ENCODE results near the gene TSPAN17.

TSPAN17 gene

DNA sequence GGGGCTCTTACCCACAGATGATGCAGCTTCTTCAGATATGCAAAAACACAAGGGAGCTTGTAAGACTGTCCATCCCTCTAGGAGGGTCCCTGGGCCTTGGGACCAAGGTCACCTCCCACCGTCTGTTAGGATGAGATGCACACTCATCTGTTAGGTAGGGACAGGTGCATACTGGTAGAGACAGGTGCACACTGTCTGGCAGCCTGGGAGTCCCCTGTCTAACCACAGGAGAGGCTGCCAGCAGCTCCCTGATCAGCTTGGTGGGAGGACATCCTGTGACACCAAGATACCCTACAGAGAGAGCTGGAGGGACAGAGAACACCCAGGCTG is 13.2 kb downstream of the TSPAN17 start:
- DNase-seq (ENCODE audit: low spot score) = no peak

GRCh38 chr5:176660860-176661641 is 13.8 kb downstream of the TSPAN17 start:
- DNase-seq (ENCODE audit: low spot score) = peak; percentile 87

DNA sequence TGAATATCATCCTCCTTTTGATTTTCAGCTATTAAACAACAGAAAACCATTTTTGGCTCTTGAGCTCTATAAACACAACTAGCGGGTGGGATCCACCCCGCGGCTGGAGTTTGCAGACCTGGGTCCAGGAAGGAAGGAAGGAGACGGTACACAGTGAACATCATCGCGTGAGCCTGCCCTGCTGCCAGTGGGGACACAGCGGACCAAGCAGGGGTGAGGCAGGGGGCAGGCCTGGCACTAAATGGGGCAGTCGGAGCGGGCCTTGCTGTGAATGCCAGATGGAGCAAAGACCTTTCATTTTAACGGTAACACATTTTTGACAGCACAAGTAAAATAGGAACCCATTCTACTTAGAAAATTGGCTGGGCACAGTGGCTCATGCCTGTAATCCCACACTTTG is 14.4 kb downstream of the TSPAN17 start:
- DNase-seq (ENCODE audit: low spot score) = no peak

DNA sequence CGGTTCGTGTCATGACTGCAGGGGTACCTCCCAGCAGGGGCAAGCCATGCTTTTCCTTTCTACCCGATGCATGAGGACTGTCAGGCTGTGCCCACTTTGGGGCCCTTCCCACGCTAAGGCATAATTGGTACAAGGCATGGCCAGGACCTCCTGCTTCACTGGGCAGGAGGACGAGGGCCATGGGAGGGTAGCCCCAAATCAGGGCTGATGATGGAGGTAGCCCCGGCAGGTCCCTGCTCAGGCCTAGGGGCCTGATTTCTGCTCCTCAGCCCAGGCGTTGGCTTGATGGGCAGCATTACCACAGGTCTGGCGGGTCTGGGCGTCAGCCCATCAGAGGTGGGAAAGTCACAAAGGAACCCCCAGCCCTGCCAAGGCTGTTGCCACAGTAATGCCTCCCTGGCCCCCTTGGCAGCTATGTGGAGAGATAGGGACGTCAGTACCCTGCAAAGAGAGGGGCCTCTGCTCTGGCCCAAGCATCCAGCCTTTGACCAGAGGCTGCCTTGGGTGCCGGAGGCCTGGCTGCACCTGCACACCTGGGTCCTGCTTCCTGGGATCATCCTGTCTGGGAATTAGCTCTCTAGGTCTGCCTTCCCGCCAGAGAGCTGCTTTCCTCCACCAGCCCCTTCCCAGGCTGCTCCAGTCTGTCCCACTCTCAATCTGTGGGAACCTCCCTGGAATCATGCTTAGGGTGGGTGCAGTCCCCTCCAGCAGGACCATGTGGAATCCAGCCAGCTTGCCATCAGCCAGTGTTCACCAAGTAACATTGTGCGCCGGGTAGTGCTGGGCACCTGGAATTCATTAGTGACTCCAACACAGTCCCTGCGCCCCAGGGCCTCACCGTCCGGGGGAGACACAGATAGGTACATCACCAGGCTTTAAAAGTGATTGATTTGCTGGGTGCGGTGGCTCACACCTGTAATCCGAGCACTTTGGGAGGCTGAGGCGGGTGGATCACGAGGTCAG is 15.4 kb downstream of the TSPAN17 start:
- DNase-seq (ENCODE audit: low spot score) = no peak

GRCh38 chr5:176663566-176663965 is 16.3 kb downstream of the TSPAN17 start:
- no peak for DNase-seq (ENCODE audit: low spot score)

GRCh38 chr5:176664479-176664878 is 17.2 kb downstream of the TSPAN17 start:
- DNase-seq (ENCODE audit: low spot score) = no peak

DNA sequence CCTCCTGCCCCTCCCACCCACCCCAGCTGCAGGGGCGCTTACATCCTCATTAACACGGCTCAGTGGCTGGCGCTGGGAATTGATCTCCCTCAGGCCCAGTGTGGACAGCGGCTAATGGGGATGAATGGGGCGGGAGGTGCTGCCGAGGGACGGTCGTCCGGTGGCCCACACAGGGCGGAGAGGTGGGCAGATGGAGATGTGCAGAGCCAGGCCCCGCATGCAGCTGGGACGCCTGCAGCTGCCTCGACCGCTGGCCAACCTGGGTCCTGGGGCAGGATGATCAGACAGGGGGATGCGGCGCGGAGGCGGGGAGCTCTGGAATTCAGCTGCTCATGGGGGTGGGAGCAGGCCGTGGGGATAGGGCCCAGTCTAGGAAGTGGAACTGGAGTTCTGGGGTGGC is 17.6 kb downstream of the TSPAN17 start:
- DNase-seq (ENCODE audit: low spot score) = no peak

DNA sequence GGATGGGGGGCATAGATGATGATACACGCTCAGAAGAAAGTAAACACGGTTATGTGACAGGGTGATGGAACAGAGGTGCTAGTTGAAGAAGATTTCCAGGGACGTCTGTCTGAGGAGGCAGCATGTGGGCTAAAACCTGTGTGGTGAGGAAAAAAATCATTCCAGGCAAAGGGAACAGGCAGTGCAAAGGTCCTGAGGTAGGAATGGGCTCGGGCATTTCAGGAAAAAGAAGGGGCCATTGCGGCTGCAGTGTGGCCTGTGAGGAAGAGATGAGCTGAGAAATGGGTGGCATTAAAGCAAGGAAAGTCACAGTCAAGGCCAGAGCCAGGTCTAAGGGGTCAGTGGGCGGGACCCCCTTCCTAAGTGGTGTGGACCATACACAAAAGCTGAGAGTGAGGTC is 18.2 kb downstream of the TSPAN17 start:
- no peak for DNase-seq (ENCODE audit: low spot score)

DNA sequence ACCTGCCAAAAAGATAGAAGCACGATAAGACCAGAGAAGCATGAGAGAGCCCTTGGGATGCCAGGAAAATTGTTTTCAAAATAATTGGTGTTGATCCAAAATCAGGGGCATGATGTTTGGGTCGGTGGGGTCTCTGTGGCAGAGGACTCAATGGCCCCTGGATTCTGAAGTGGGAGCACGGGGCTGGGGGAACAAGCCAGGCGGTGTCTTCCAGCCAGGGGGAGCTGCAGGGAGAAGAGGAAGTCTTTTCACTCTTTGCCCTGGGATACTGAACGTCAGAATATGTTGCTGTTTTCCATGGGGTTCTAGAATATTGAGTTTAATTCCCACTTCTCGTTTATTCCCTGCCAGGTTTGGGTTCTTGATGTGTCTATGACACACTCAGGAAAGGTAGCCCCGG is 20.4 kb downstream of the TSPAN17 start:
- no peak for DNase-seq (ENCODE audit: low spot score)

- peak; percentile 72 for DNase-seq (ENCODE audit: low spot score)
These were observed 23.2 kb downstream of the TSPAN17 start for GRCh38 chr5:176670449-176670848.

- DNase-seq (ENCODE audit: low spot score) = no peak
These were observed 24.1 kb downstream of the TSPAN17 start for GRCh38 chr5:176671399-176671798.

- DNase-seq (ENCODE audit: low spot score) = no peak
These were observed 24.8 kb downstream of the TSPAN17 start for GRCh38 chr5:176671890-176672747.

GRCh38 chr5:176673651-176674583 is 26.6 kb downstream of the TSPAN17 start:
- DNase-seq (ENCODE audit: low spot score) = no peak

DNA sequence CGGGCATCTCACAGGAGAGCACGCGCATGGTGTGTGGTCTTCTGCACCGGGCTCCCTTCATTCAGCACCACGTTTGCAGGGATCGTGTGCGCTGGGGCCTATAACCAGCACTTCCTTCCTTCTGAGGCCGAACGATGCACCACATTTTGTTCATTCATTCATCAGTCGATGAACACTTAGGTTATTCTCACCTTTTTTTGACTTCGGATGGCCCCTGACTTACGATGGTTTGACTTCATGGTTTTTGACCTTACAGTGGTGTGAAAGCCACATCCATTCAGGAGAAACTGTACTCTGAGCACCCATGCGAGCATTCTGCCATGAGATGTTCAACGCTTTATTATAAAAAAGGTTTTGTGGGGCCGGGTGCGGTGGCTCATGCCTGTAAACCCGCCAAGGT is 27.5 kb downstream of the TSPAN17 start:
- no peak for DNase-seq (ENCODE audit: low spot score)

- peak; percentile 74 for DNase-seq (ENCODE audit: low spot score)
These were observed 28.5 kb downstream of the TSPAN17 start for GRCh38 chr5:176675676-176676360.

DNA sequence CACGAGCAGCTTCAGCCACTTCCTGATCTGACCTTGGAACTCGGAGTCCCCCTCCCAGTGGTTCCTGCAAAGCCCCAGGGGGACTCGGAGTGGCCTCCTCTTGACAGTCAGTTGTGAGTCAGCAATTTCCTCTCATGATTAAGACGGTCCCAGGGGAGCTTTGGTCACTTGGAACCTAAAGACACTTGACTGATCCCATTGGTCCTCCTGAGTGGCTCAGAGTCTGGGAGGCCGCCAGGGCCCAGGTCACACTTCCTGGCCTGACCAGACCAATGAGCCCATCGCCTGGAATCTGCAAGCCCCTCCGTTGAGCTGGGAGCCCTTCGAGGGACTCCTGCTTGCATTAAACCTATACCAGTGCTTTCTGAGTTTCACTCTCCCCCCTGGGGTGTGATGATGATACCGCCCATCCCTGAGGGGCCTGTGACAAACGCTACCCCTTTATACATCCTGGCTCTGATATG is 29.1 kb downstream of the TSPAN17 start:
- DNase-seq (ENCODE audit: low spot score) = no peak

- peak; percentile 92 for DNase-seq (ENCODE audit: low spot score)
These were observed 30.1 kb downstream of the TSPAN17 start for GRCh38 chr5:176677209-176677939.

GRCh38 chr5:176678584-176678983 is 31.3 kb downstream of the TSPAN17 start:
- DNase-seq (ENCODE audit: low spot score) = no peak

DNA sequence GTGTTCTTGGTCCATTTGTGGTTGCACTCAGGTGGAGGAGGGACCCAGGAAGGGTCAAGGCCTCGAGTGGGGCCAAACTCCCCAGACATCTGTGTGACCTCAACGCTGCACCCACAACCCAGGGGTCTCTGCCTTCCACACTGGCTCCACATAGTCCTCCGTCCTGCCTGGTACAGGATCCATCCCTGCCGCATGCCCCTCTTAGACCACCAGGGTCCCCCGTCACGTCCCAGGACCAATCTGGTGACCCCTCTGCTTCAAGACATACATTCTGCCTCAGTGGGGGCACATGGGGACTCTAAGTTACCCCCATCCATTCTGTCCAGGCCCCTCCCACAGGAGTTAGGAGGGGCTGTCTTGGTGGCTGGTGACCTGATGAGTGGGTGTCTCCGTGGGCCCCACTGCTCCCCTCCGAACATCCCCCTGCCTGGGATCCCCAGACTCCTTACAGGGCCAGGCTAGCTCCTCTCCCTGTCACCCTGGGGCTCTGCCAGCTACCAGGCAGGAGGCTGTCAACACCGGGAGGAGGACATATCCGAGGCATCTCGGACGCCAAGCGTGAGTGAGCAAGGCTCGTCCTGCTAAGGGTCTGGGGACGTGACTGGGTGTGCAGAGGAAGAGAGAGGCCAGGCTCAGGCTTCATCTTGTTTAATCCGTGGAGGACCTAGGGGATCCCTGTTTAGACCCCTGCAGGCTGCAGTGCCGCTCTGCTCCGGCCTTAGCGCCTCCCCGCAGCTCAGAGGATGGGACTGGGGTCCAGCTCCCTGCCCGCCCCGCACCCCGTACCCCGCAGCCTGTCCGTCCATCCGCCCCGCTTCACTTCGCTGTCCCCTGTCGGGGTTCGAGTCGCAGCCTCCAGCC is 32.3 kb downstream of the TSPAN17 start:
- DNase-seq (ENCODE audit: low spot score) = peak; percentile 40

Measured in cerebellar cortex (tissue), 1 donor.